ENCODE data around the gene REEP3. TPM values are rescaled to one million over a fixed set of nuclear protein-coding genes. Genes with fewer than 3 reads are reported as not detected.
A peak's percentile ranks its signal among the peaks of the same experiment; 100 is the strongest.
"Not testable (repeated sequence)": the region's sequence is repeated elsewhere in the genome, so short reads cannot be mapped to it uniquely, and the experiment has no call there.

Gene REEP3
- total RNA-seq, 4 donors from 2014 or later = 27.5 to 32.5 (median 30.4) TPM

DNA sequence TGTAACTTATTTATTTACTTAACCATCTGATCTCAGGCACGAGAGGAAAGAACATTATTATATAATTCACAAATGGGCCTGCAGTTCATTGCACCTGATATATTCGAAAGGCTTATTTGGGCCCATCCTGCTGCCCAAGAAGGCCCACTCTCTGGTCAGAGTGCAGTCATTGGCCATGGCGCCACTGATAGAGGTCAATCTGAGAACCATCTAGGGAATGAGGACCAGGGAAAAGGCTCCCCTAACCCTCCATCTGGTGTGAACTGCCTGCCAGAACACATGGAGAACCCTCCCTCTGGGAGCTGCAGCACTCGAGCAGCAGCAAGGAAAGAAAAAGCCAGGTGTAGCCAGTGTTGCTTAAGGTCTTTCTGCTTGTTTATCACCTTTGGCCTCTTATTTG, 136.6 kb downstream of the REEP3 start:
- TF ChIP-seq CTCF (IDR thresholded peaks at IDR 0.05) (no peak), POLR2A (IDR thresholded peaks at IDR 0.05) (no peak)

DNA sequence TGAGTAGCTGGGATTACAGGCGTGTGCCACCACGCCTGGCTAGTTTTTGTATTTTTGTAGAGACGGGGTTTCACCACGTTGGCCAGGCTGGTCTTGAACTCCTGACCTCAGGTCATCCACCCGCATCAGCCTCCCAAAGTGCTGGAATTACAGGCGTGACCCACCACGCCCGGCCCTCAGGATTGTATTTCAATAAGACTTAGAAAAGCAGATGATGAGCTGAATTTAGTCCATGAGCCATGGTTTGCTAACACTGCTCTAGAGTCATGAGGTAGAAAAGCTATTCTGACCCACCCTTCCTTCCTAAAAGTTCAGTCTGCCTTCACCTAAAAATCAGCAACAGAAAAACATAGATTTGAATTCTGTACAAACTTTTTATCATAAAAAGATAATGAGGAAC, 139.7 kb downstream of the REEP3 start:
- H3K4me3 ChIP-seq; H3K4me1 ChIP-seq; DNase-seq; H3K27me3 ChIP-seq; H3K9me3 ChIP-seq; intact Hi-C loops (cut with DNase I); H3K36me3 ChIP-seq; H3K27ac ChIP-seq: not testable (repeated sequence)
- 64 to 71% methylated on average over 6 to 8 of the region's 8 CpGs for WGBS, 2 donors

More for the DNA sequence above, 136.6 kb downstream of the REEP3 start:
- H3K36me3 ChIP-seq = no peaks in the 10 kb centered on the region
- 76 to 85% methylated on average over 3 of the region's 4 CpGs for WGBS, 2 donors
- intact Hi-C loops (cut with DNase I) = no loop called here
- no peak overlapping the region for H3K4me3 ChIP-seq
- no peaks in the 10 kb centered on the region for H3K27me3 ChIP-seq
- H3K4me1 ChIP-seq = no peaks in the 10 kb centered on the region
- no peak overlapping the region for H3K27ac ChIP-seq
- no peak for DNase-seq
- H3K9me3 ChIP-seq = no peaks in the 10 kb centered on the region

DNA sequence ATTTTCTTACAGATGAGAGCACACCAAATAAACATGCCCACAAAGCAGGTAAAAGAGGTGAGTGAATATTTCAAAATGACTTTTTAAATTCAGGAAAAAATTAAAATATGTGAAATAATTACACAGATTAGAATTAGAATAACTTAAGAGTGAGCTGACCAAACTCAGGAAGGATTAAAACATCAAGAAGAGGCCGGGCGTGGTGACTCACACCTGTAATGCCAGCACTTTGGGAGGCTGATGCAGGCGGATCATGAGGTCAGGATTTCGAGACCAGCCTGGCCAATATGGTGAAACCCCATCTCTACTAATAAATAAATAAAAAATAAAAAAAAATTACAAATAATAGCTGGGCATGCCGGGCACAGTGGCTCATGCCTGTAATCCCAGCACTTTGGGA, 140.1 kb downstream of the REEP3 start:
- Histone ChIP-seq H3K36me3 (no peaks in the 10 kb centered on the region), H3K9me3 (no peaks in the 10 kb centered on the region), H3K4me3 (no peak overlapping the region), H3K27ac (no peak overlapping the region), H3K4me1 (no peaks in the 10 kb centered on the region), H3K27me3 (no peaks in the 10 kb centered on the region)
- TF ChIP-seq POLR2A (IDR thresholded peaks at IDR 0.05) (no peak), CTCF (IDR thresholded peaks at IDR 0.05) (no peak)
- DNase-seq = no peak
- intact Hi-C loops (cut with DNase I) = no loop called here
- 77 to 81% methylated on average over 5 of the region's 5 CpGs for WGBS, 2 donors

GRCh38 chr10:63664341-63664885, 143.2 kb downstream of the REEP3 start:
- Histone ChIP-seq H3K27ac (peak overlapping the region in 1 of 4 donors; percentile 63), H3K4me1 (no peaks in the 10 kb centered on the region), H3K4me3 (no peak overlapping the region), H3K9me3 (no peaks in the 10 kb centered on the region), H3K36me3 (no peaks in the 10 kb centered on the region), H3K27me3 (no peaks in the 10 kb centered on the region)
- no peak for DNase-seq
- 94 to 97% methylated on average over 8 to 10 of the region's 13 CpGs for WGBS, 2 donors
- intact Hi-C loops (cut with DNase I) = no loop called here
- no peak for TF ChIP-seq POLR2A (IDR thresholded peaks at IDR 0.05)
- TF ChIP-seq CTCF (IDR thresholded peaks at IDR 0.05) = no peak

DNA sequence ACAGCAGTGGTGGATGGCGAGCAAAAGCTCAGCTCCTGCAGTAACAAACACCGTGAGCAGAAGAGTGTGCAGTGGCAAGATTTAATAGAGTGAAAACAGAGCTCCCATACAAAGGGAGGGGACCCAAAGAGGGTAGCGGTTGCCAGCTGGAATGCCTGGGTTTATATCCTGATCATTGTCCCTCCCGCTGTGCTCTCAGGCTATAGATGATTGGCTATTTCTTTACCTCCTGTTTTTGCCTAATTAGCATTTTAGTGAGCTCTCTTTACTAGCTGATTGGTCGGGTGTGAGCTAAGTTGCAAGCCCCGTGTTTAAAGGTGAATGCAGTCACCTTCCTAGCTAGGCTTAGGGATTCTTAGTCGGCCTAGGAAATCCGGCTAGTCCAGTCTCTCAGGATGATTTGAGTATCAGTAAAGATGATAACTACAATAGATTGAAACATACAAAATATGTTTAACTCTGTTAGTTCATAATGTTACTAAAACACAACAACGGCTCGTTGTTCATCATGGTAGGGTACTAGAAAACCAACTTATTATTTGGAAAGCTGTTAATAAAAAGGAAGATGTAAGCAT, 143.9 kb downstream of the REEP3 start:
- H3K4me1 ChIP-seq; H3K36me3 ChIP-seq; intact Hi-C loops (cut with DNase I); H3K4me3 ChIP-seq; DNase-seq; H3K27me3 ChIP-seq; H3K9me3 ChIP-seq: not testable (repeated sequence)
- 69 to 81% methylated on average over 10 of the region's 10 CpGs for WGBS, 2 donors
- peak overlapping the region in 3 of 4 donors; percentile 19 to 63 (median 53) for H3K27ac ChIP-seq

- H3K27me3 ChIP-seq = no peaks in the 10 kb centered on the region
- DNase-seq = no peak
- no peak overlapping the region for H3K4me3 ChIP-seq
- no peak for TF ChIP-seq CTCF (IDR thresholded peaks at IDR 0.05)
- no peak for TF ChIP-seq POLR2A (IDR thresholded peaks at IDR 0.05)
- 54 to 89% methylated on average over 4 of the region's 4 CpGs for WGBS, 2 donors
- H3K36me3 ChIP-seq = no peaks in the 10 kb centered on the region
- intact Hi-C loops (cut with DNase I) = no loop called here
- peak overlapping the region in 3 of 4 donors; percentile 19 to 63 (median 53) for H3K27ac ChIP-seq
- no peaks in the 10 kb centered on the region for H3K9me3 ChIP-seq
- H3K4me1 ChIP-seq = peaks cover 0 to 2% (median 0%) of the 10 kb centered on the region in 3 donors
Measured at GRCh38 chr10:63665670-63666134, 144.5 kb downstream of the REEP3 start.
